ENCODE measurements around the gene DUOX1.
"Not testable (repeated sequence)": the region's sequence is repeated elsewhere in the genome, so short reads cannot be mapped to it uniquely, and the experiment has no call there.

The DUOX1 gene

DNA sequence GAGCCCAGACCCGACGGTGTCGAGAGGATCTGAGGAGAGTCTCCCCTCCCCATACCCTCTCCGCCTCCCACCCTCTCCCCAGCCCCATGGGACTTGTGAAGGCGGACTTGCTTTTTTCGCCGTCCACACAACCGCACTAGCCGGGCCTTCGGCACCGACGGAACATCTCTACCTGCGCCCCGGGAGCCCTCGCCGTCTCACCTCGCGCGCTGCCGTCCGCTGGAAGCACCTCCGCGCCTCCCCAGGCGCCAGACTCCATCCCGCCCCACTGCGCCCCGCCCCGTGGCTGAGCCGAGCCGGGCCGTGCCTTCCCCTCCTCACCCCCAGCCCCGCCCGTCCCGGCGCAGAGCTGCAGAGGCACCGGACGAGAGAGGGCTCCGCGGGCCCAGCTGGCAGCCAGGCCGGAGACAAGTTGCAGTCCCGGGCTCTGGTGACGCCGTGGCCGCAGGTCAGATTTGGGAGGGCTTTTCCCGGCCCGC lies at the start of gene DUOX1, which contains the start of gene DUOXA1:
Gene DUOX1 (plus strand): TSS at position 344 of the 479 bp plus-strand sequence. CDS start 1,973 bp downstream, outside the sequence.
Gene DUOXA1 (minus strand): TSS at position 229 of the 479 bp plus-strand sequence. CDS start 6,865 bp downstream, outside the sequence.
- DNase-seq: peak; percentile 22

DNA sequence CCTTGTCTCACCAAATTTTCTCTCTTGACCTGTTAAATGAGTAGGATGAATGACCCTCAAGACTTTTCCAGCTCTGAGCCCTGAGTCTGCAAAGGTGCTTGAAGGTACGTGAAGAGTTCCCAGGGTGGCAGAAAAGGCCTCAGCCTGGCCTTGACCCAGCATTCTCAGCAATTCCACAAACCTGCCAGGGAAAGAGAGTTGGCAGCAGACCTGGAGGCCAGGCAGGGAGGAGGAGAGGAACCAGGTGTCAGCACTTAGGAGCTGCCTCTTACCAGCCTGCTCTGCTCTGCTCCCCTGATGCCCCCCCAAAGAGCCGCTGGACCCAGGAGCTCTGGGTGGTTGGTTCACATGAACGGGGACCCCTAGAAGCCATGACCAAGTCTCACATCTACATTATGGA lies 49.2 kb upstream of the DUOX1 start:
- DNase-seq: not testable (repeated sequence)

DNA sequence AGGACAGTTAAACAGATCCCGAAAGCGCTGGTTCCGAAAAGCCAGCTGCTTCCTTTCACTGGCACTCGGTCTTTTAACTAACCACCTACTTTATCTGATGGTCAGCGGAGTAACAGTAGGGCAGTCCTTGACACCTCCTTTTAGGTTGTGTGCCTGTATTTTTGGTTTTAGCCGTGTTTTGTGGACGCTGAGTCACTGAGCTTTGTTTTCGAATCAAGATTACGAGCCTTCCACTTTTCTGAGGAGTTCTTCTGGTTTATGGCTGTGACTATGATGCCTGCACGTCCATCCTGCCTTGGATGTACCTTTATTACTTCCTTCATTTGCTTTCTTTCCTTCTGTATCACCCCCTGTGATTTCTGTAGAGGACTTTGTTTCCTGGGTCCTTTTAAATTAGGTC lies 47.4 kb upstream of the DUOX1 start:
- DNase-seq: not testable (repeated sequence)

DNA sequence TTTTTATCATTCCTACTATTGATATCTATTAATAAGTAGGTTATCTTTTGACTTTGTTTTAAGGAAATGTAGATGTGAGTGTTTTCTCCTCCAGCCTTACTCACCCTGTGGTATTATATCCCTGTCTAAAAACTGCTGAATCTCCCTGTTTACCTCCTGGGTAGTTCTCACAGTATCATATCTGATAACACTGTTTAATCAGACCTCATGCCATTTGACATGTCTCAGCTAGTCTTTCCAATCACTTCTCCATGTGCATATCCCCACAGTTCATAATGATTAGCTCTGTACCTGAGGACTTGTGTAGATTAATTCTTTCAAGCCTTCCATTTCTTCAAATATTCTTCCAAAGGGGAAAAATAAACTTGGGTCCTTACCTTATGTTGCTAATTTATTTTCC lies 46.6 kb upstream of the DUOX1 start:
- DNase-seq: no peak

DNA sequence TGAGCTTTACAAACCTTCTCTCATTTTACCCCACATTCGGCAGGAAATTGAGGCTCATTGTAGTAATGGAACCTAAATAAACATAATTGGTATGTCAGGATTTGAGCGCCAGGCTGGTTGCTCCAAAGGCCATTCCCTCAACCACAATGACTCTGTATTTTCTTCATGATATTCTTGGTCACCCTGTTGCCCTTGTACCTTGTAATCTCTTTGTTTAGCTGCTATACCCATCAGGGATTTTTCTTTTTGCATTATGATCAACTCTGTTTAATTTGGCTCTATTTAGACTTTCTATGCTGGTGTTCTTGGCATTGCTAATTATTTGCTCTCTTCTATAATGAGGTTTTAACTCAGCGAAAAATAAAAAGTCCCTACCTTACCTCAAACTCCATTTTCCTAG lies 45.6 kb upstream of the DUOX1 start:
- DNase-seq: no peak

DNA sequence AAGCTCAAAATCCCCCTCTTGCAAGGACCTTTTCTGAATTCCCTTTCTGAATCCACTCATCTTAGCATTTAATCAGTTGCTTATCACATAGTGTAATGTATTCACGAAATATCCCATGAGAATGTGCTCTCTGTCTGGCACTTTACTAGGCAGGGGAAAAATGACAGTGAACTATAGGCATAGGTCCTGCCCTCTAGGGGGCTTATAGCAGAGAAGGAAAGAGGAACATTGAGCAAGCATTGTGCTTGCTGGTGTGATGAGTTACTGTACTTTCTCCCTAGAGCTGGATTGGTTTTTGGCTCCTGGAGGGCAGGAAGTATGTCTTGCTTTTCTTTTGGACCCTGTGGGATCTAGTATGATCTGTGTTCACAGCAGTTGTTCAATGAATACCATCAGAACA lies 42.3 kb upstream of the DUOX1 start:
- no peak for DNase-seq

DNA sequence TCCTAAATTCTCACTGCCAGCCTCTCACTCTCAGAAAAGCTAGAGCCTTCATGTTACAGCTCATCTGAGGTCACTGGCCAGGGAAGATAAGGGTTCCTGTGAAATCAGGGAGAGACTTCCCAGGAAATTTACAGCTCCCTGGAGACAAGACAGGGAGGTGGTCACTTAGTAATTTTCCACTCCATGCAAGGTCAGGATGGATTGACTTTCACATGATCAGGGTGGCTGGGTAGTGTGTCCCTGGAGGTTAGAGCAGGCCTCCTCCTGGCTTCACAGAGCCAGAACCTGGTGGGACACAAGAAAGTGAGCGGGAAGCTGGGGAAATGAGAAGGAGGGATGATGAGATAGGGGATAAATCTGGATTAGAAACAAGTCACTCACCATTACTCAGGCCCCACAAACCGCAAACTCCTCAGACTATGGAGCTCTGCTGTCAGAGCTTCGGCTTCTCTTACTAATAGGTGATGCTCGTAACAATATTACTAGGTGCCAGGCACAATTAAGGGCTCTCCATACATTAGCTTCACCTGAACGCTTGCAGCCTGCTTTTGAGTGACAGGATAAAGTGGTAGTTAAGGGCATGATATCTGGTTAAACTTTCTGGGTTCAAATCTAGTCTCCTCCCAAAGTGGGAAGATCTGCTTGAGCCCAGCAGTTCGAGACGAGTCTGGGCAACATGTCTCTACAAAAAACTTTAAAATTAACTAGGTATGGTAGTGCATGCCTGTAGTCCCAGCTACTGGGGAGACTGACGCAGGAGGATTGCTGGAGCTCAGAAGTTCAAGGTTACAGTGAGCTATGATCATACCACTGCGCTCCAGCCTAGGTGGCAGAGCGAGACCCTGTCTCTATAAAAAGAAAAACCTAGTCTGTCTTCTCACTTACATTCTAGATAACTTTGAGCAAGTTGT lies 40.7 kb upstream of the DUOX1 start:
- DNase-seq: no peak

DNA sequence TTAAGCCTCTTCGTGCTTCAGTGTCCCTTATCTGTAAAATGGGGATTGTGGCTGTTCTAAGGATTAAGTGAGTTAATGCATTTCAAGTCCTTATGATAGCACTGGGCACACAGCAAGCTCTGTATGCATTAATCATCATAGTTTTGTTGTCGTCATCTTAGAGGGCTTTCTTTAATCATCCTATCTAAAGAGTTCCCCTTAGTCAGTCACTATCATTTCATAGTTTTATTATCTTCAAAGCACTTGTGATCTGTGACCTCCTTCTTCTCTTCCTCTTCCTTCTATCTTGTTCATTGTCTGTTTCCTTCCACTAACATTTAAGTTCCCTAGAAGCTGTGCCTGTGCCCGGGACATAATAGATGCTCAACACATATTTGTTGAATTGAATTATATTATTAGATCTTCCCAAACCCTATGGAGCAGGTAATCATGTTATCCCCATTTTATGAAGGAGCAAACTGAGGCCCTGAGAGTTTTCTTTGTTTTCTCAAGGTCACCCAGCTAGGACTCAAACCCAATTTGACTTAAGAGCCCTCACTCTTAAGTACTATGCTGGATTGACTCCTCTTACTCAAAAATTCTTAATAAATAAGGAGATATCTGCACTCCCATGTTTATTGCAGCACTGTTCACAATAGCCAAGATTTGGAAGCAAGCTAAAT lies 40.0 kb upstream of the DUOX1 start:
- DNase-seq: no peak

DNA sequence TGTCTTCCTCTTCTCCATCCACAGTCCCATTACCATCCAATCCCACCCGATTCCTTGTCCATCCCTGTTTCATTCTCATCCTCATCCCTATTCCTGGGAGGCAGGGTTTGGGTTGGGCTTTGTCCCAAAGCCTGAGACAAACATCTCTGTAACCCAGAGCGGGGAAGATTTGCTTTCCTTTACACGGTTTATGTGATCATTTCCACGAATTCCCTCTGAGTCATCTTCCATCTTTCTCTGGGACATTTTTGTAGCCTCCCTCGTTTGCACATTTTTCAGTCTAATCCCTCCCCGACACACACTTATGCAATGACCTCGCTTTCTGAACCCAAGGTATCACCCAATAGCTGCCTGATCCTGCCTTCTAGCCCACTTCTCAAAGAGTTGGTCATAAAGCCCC lies 38.6 kb upstream of the DUOX1 start:
- DNase-seq: no peak

DNA sequence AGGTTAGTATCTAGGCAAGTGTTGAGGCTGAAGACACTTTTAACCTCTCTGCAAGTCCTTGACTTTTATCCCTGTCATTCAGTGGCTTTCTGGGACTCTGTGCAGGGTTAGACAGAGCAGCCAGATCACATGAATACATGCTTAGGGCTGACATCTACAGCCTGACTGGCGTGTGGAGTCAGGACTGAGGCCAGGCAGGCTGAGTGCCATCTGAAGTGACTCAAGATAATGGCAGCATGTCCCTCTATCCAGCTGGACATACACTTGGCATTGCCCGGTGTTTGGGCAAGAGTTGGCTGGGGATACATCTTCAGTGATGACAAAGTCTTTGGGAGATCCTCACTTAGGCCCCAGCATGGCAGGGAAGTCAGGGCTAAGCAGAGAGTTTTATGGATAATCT lies 38.2 kb upstream of the DUOX1 start:
- no peak for DNase-seq

DNA sequence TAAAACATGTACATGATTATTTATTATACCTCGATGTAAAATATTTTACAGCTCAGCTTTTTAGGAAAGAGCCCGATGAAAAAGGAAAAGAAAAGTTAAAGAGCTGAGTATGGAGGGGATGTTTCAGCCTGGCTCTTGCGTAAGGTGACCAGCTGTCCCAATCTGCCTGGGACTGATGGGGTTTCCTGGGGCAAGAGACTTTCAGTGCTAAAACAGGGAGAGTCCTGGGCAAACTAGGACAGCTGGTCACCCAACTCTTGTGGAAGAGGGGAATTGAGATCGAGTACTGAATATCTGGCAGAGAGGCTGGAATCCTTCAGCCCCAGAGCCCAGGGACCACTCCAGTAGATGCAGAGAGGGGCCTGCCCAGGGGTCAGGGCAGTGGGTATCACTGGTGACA lies 36.8 kb upstream of the DUOX1 start:
- DNase-seq: no peak

DNA sequence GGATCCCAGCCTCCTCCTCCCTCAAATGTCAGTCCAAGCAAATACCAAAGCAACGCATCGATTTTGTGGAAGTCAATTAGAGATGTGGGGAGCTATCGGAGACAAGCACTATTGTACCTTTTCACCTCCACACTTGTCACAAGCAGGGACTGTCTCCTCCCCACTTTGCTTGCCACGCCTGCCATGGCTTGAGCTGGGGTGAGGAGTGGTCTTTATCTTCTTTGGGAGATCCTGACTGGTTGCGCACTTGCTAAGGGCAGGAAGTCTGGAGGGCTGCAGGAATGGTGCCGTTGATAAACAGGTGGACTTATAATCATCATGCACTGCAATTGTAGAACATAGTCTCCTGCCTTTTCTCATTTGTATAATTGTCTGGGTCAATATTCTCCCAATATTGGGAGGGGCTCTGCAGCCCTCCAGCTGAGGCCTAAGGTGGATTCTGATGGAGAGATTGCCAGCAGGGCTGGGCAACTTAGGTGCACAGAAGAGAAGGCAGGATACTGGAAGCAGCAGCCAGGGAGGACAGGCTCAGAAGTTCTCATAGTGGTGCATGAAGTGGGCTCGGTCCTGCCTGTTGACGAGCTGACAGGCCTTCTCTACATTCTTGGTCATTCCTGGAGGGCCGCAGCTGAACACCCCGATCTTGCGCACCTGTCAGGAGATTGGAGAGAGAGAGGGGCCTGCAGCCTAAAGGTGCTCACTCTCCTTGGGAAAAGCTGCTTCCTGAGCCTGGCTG lies 36.0 kb upstream of the DUOX1 start:
- no peak for DNase-seq

DNA sequence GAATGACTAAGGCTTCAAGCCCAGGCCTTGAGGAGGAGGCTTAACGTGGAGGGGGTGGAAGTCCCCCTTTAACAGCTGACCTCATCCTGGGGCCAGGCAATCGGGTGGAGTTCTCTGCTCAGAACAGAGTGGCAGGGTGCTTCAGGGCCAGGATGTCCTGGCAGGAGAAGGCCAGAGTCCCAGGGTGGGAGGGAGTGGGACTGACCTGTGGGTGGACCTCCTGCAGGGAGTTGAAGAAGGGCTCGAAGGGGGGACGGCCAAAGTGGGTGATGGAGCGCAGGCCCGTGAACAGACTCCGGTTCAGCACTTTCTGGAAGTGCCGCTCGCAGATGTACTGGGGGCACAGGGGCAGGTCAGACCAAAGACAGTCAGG lies 35.5 kb upstream of the DUOX1 start:
- no peak for DNase-seq

DNA sequence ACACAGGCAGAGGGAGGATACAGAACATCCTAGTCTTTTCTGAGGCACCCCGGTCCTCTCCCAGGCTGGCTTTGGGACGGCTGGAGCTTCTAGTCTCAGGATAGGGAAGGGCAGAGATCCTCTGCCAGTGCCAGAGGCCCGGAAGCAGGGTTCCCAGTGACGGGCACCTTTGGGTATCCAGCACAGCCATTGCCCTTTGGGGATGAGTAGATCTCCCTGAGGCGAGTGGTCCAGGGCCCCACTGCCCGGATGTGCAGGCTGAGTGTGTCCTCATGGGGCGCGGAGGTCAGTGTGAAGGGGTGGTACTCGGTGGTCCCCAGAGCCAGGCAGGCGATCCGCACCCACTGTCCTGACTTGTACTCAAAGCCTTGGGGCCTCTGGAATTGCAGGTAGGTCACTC lies 34.1 kb upstream of the DUOX1 start:
- no peak for DNase-seq

DNA sequence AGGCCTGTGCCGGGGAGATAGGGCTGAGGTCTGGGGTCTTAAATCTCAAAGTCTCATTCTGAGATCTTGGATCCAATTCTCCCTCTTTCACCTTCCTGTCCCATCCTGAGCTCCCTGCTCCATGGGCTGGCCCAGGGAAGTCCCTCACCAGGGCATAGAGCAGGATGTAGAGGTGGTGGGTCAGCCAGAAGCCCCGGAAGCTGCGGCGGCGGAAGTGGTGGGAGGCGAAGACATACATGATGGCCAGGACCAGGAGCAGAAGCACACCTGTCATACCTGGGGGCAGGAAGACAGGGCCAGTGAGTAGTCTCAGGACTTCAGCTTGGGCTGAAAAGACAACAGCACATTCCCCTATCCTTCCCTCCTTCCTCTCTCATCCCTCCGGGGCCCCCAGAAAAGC lies 32.3 kb upstream of the DUOX1 start:
- no peak for DNase-seq

DNA sequence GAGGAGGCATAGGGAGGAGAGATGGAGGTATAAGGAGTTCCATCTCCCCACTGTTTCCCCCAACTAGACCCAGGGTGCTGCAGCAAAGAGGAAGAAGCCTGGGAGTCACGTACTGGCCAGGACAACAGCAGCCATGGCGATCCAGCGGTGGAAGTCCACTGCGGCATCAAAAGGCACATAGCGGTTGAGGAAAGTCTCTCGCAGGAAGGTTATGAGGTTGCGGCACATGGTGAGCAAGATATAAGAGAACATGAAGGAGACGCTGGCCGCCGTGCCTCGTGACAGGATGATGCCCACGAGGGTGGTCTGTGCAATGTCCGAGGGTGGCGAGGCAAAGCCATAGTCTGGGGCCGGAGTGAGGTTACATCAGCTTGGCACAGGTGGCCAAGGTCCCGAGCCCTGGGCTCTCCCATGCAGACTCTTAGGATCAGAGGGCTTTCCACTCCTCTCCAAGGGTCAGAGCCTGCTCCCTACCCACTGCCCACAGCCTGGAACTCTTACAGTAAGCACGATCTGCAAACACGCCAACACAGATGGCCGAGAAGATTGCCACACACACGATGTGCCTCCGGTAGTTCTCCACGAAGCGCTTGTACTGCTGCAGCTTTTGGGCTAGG lies 30.1 kb upstream of the DUOX1 start:
- no peak for DNase-seq

DNA sequence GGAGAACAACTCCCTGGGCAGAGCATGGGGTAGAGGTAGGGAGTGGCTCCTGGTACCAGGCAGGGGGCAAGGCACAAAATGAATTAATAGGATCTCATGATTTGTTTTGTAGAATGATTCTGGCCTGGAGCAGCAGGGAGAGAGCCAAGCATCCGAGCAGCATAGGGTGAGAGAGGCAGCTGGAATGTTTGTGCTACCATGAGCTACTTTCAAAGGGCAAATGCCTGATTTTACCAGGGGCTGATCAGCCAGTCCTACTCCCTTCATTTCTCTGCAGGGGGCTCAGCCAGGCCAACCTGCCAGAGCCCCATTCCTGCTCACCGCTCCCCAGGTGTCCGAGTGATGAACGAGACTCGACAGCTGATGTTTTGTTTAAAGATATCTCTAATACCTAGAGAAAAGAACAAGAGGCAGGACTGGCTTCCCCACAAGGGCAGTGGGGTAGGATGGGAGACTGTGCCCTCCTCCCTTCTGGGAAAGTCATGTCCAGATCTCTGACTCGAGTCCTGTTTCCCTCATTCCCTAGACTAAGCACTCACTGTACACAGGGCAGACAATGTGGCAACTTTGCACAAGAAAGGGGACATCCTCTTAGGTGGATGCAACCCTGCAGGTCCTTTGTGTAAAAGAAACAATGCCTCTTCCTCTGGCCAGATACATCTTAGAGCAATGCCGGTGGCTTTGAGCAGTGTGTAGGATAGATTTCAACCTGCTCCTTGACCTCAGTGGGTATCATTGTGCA lies 28.7 kb upstream of the DUOX1 start:
- DNase-seq: no peak

DNA sequence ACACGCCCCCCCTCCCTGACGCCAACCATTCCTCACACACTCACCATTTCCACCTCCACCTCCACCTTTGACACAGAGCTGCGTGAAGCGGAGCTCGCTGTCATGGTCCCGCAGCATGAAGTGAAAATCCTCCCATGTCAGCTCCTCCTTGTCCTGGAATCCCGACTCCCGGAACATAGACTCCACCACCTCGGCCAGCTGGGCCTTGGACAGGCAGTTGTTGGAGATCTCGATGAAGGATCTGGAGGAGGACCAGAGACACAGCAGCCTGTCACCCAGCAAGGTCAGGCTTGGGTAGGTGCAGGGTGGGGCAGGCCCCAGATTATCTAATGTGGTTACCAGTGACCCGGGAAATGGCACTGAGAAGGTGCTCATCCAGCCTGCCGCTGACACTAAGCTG lies 28.0 kb upstream of the DUOX1 start:
- no peak for DNase-seq

DNA sequence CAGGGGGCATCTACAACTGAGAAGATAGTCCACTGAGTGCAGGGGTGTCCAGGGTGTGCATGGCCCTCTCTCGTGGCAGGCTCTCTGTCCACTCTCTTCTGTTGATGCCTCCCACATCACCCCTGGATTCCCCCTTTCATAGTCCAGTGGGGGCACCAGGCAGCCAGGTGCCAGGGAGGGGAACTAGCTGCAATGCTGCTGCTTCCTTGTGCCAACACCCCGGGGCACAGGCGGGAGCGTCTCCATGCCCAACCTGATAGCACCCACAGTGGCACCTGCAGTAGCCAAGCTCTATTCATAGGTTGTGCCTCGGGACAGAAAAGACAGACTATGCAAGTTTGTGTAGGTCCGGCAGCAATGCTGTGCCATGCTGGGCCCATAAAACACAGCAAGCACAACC lies 27.6 kb upstream of the DUOX1 start:
- DNase-seq: no peak

DNA sequence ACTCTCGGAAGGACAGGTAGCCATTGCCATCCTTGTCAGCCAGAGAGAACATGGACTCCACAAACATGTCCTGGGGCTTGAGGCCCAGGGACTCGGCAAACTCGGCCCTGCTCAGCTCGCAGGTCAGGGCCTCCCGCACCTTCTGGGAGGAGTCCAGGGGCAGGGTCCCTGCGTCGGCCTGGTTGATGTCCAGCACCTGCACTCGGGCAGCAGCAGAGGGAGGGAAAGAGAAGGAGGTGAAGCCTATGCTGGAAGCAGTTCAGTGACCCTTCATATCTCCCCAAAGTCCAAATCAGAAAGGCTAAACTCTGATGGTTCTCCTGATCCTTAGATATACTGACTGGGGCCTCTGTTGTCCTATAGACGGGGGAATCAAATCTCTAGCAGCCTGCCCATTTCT lies 25.6 kb upstream of the DUOX1 start:
- DNase-seq: not testable (repeated sequence)

DNA sequence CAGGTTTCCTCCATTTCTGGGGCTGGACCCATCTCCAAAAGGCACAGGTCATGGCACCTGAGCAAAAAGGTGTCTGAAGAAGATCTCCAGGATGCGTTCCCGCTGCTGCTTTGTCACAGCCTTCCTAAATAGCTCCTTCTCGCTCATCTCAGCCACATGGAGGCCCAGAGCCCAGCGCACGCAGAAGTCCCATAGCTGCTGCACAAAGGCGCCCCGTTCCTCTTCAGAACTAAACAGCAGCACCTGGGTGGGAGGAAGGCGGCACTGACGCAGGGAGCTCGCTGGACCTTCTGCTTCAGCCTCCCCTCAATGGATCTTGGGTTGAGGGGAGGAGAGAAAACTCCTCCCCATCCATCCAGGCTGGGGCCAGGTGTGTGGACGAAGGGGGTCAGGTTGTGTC lies 24.2 kb upstream of the DUOX1 start:
- DNase-seq: no peak
